Mesodermal cell (in vitro differentiated cells): Measurements from ENCODE around the gene KCNA10.

Experiments
- H3K27ac ChIP-seq: 2 replicates; pipeline ENCODE4 v1.7.0; 2013; ENCODE audit warnings: mild to moderate bottlenecking, low read depth, low read length, moderate library complexity; ENCODE audit not compliant: severe bottlenecking
- H3K36me3 ChIP-seq: 2 replicates; pipeline ENCODE4 v1.7.1; 2013; ENCODE audit warnings: mild to moderate bottlenecking, low read length, moderate library complexity; ENCODE audit not compliant: control insufficient read depth, insufficient read depth
- H3K4me1 ChIP-seq: one replicate; pipeline ENCODE4 v1.7.1; 2013; ENCODE audit warnings: mild to moderate bottlenecking, low read length; ENCODE audit not compliant: insufficient read depth, control insufficient read depth, poor library complexity, severe bottlenecking
- H3K4me3 ChIP-seq: 2 replicates; pipeline ENCODE4 v1.7.0; 2013; ENCODE audit warnings: low read length, control low read depth, mild to moderate bottlenecking; ENCODE audit not compliant: insufficient read depth, poor library complexity, severe bottlenecking; ENCODE audit errors: extremely low read depth
- H3K9me3 ChIP-seq: 2 replicates; pipeline ENCODE4 v1.7.1; 2013; ENCODE audit warnings: mild to moderate bottlenecking, low read length, moderate library complexity; ENCODE audit not compliant: control insufficient read depth
- WGBS, 2 experiments: methylation state at CpG; one replicate each; pipeline ENCODE4 v1.1.5; 2013; ENCODE audit warnings: missing lambda C conversion rate in 2 of 2; ENCODE audit not compliant: insufficient coverage in 2 of 2; 5-methylcytosine and 5-hydroxymethylcytosine counted together

KCNA10 gene

DNA sequence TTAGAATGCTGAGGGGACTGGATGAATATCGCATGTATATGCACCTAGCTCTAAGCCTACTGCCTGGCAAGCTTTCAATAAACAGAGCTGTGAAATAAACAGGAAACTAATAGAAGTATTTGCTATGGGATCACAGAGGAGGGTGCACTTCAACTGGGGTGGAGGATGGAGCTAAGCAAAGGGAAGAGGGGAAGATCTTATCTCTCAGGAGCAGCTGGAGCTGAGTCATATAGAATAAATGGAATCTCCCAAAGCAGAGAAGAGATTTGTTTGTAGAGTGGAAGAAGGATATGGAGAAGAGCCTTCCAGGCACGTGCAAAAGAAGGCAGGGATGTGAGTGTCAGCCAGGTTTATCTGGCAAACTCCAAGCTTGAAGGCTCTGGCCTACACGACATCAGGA lies 17.0 kb upstream of the KCNA10 start:
- no peak overlapping the region for H3K27ac ChIP-seq
- 65 to 68% methylated on average over 3 of the region's 3 CpGs for WGBS, 2 experiments

DNA sequence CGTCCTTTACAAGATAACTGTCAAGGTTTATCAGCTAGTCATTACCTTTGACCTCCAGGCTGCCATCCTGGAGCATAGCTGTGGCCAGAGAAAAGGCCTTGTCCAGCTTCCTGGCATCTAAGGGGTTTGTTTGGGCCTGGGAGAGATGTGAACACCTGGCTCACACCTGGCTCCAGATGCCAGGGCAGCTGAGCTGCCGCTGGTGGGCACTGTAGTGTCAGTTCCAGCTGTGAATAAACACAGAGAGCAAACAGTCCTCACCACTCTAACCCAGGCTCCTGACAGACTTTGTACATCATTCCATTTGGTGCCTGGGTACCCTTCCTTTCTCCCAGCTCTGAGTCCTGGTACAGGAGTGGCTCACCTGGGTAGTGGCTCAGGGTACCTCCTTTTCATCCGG lies 14.3 kb upstream of the KCNA10 start:
- peaks cover 15% of the 10 kb centered on the region for H3K4me1 ChIP-seq
- H3K36me3 ChIP-seq, result no peaks in the 10 kb centered on the region
- no peaks in the 10 kb centered on the region for H3K9me3 ChIP-seq
- no peak overlapping the region for H3K4me3 ChIP-seq
- WGBS, 2 experiments, result 50 to 65% methylated on average over 1 to 3 of the region's 3 CpGs
- H3K27ac ChIP-seq, result no peak overlapping the region

More for the DNA sequence above, 17.0 kb upstream of the KCNA10 start:
- H3K4me3 ChIP-seq, result no peak overlapping the region
- H3K4me1 ChIP-seq, result peaks cover 12% of the 10 kb centered on the region
- no peaks in the 10 kb centered on the region for H3K36me3 ChIP-seq
- no peaks in the 10 kb centered on the region for H3K9me3 ChIP-seq

GRCh38 chr1:110529011-110529410 lies 10.0 kb upstream of the KCNA10 start:
- WGBS, 2 experiments, result no CpG with 5 or more reads among the region's 1 CpG
- Histone ChIP-seq H3K27ac (no peak overlapping the region), H3K4me1 (peaks cover 5% of the 10 kb centered on the region), H3K36me3 (no peaks in the 10 kb centered on the region), H3K4me3 (no peak overlapping the region), H3K9me3 (no peaks in the 10 kb centered on the region)

DNA sequence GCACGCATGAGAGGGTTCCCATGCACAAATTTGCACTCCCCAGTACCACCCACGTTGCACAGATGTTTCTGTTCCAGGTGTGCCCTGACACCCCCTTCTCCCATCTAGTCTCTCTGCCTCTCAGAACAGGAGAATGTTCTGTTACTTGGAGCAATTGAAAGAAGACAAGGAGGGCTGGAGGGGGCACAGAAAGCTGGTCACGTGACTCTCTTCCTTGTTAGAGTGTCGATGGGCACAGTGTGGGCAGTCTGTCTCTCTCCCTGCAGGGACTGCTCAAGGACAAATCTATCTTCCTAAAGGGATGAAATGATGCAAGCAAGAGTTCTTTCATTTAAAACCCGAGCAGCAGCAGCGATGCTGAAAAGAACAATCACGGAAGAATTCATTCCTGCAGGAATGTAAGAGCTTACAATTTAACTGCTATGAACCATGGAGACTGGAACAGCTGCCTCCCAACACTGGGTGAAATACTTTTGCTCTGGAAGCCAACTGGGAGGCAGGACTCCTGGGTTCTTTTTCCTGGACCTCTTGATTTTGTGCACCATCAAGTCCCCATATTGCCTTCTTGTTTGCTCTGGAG lies 7.3 kb upstream of the KCNA10 start:
- Histone ChIP-seq H3K36me3 (no peaks in the 10 kb centered on the region), H3K9me3 (no peaks in the 10 kb centered on the region), H3K4me3 (no peak overlapping the region), H3K4me1 (peaks cover 5% of the 10 kb centered on the region), H3K27ac (no peak overlapping the region)
- 80 to 91% methylated on average over 6 to 7 of the region's 7 CpGs for WGBS, 2 experiments

DNA sequence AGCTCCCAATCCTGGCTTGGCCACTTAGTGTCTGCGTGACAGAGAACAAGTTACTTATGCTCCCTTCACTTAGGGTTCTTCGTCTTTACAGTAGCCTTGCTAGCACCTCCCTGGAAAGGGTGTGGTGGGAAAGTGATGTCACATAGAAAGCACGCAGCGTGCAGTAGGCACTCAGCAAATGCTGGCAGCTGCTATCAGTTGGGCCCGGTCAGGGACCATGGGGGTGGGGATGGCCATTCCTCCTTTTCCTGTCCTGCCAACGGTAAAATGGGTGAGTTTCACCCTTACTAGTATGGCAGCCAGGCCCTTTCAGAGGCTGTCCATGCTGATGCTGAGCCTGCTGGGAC lies 6.2 kb upstream of the KCNA10 start:
- no peak overlapping the region for H3K27ac ChIP-seq
- no peak overlapping the region for H3K4me3 ChIP-seq
- H3K9me3 ChIP-seq, result no peaks in the 10 kb centered on the region
- H3K36me3 ChIP-seq, result no peaks in the 10 kb centered on the region
- peaks cover 5% of the 10 kb centered on the region for H3K4me1 ChIP-seq
- WGBS, 2 experiments, result 86 to 90% methylated on average over 4 to 5 of the region's 6 CpGs

DNA sequence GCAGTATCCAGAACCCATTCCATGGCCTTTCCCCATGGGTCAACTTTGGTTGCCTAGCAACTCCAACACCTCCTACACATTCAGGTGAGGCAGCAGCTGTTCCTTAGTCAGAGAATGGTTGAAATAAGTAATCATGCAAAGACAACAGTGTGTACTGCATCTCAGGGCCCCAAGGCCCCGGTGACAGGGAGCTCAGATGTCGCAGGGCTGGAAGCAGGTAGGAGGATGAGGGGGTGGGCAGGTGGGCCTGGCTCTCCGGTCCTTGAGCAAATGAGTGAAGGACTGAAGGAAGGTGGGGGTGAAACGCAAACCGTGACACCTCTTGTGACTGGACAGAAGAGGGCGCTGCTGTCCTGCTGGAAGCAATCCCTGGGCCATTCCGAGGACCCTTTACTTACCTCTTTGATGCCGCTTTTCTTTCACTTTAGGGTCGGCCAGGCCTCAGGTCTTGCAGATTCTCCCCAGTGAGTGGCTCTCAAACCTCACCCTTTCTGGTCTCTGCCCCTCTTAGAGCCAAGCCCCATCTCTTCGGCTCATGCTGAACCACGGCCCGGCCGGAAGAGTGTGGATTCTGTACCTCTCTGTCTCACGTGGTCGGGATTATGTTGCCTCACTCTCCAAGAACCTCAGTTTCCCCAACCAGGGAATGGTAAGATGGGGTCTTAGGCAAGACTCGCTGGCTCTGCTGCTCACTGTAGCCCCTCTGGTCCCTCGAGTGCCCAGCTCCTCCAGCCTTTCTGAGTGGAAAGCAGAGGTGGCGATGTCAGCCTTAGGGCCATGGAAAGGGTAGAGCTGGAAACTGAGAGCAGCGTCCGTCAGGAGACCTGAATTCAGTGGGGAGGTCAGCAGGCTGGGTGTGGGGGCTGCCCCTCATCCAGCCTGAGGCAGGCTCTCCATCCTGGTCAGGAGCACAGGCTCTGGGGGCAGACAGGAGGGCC lies 5.6 kb upstream of the KCNA10 start:
- 30 to 63% methylated on average over 12 to 14 of the region's 20 CpGs for WGBS, 2 experiments
- Histone ChIP-seq H3K27ac (no peak overlapping the region), H3K4me3 (no peak overlapping the region), H3K9me3 (no peaks in the 10 kb centered on the region), H3K4me1 (peaks cover 3% of the 10 kb centered on the region), H3K36me3 (no peaks in the 10 kb centered on the region)

GRCh38 chr1:110523011-110523410 lies 4.0 kb upstream of the KCNA10 start:
- Histone ChIP-seq H3K36me3 (no peaks in the 10 kb centered on the region), H3K9me3 (no peaks in the 10 kb centered on the region), H3K27ac (no peak overlapping the region), H3K4me3 (no peak overlapping the region), H3K4me1 (peaks cover 2% of the 10 kb centered on the region)
- WGBS, 2 experiments, result 64 to 74% methylated on average over 2 to 3 of the region's 4 CpGs

DNA sequence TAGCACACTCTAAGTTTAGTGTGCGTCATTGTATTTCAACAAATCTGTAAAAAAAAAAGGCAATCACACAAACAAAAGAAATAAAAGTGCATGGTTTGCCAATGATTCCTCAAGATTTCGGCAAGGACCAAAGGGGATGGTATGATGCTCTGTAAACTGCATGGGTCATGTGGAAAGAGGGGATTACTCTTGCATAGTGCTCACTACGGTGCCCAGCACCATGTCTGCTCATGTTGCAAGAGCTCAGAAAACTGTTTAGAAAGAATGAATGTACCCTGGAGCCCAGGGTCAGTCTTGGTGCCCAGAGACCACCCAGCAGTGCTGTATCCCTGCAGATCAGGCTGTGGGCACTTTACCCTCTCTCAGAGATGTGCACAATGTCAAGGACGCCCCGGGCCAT lies 3.6 kb upstream of the KCNA10 start:
- H3K4me3 ChIP-seq, result no peak overlapping the region
- 72 to 73% methylated on average over 4 of the region's 5 CpGs for WGBS, 2 experiments
- H3K27ac ChIP-seq, result no peak overlapping the region
- H3K9me3 ChIP-seq, result no peaks in the 10 kb centered on the region
- H3K4me1 ChIP-seq, result peaks cover 2% of the 10 kb centered on the region
- no peaks in the 10 kb centered on the region for H3K36me3 ChIP-seq

DNA sequence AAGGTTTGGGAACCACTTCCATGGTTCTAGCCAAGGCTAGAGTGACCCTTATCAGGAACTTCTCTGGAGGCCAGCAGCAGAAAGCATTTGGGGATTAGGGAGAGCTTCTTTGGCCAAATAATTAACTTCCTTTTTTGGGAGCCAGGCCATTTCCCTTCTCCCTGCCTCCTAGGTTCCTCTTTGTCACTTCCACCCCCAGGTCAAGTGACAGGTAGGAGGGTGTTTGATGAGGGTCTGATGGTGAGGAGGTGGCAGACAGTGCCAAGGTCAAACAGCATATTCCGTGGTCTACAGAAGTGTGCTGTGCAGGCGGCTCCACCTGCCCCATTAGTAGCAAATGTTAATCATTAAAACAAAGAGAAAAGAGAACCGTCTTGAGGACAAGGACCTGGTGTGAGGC lies 1.9 kb upstream of the KCNA10 start:
- Histone ChIP-seq H3K27ac (no peak overlapping the region), H3K4me3 (no peak overlapping the region), H3K4me1 (peaks cover 2% of the 10 kb centered on the region), H3K9me3 (no peaks in the 10 kb centered on the region), H3K36me3 (no peaks in the 10 kb centered on the region)
- WGBS, 2 experiments, result 100% methylated on average over 1 of the region's 3 CpGs; no CpG with 5 or more reads in 1 of the 2 experiments

- no peak overlapping the region for H3K4me3 ChIP-seq
- 81 to 82% methylated on average over 4 to 5 of the region's 5 CpGs for WGBS, 2 experiments
- no peak overlapping the region for H3K27ac ChIP-seq
- H3K9me3 ChIP-seq, result no peaks in the 10 kb centered on the region
- H3K4me1 ChIP-seq, result peaks cover 11% of the 10 kb centered on the region
- no peaks in the 10 kb centered on the region for H3K36me3 ChIP-seq
Observed at GRCh38 chr1:110515891-110516290, 3.1 kb downstream of the KCNA10 start.

DNA sequence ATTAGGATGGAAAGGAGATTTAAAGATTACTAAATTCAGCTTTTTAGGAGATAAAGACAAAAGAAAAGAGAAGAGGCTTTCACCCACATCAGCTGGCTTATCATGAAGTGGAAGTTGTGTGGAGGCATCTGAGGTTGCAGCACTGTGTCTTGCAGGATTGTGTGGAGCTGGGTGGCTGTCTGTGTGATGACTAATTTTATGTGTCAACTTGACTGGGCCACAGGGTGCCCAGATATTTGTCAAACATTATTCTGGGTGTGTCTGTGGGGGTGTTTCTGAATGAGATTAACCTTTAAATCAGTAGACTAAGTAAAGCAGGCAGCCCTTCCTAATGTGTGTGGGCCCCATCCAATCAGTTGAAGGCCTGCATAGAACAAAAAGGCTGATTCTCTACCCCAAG lies 3.9 kb downstream of the KCNA10 start:
- no peaks in the 10 kb centered on the region for H3K36me3 ChIP-seq
- no peak overlapping the region for H3K4me3 ChIP-seq
- peaks cover 11% of the 10 kb centered on the region for H3K4me1 ChIP-seq

More for the DNA sequence above, 3.9 kb downstream of the KCNA10 start:
- Histone ChIP-seq H3K9me3 (no peaks in the 10 kb centered on the region), H3K27ac (no peak overlapping the region)
